Cardiac fibroblast (primary cell): ENCODE results near the gene TIMP2.
"Not testable (repeated sequence)": the region's sequence is repeated elsewhere in the genome, so short reads cannot be mapped to it uniquely, and the experiment has no call there.

ENCODE experiments used
- DNase-seq, 2 donors: peaks; one replicate each; pipeline versions ENCODE4 v3.0.0 to v3.0.0-alpha.2; 2010; ENCODE audit warnings: low read depth in 2 of 2
- H3K4me3 ChIP-seq, 2 donors: replicated peaks in 1 of 2; 1 replicate in 1 of 2; 2 replicates in 1 of 2; pipeline ENCODE4 v1.5.1; 2011; ENCODE audit warnings: low read depth in 2 of 2, low read length in 2 of 2, mild to moderate bottlenecking in 2 of 2, moderate library complexity in 1 of 2
- TF ChIP-seq, protein P1 (sequence below): IDR thresholded peaks from one replicate; pipeline ENCODE4 v1.5.1; 2011; ENCODE audit warnings: low read depth, mild to moderate bottlenecking, low read length, inconsistent platforms

The TIMP2 gene

DNA sequence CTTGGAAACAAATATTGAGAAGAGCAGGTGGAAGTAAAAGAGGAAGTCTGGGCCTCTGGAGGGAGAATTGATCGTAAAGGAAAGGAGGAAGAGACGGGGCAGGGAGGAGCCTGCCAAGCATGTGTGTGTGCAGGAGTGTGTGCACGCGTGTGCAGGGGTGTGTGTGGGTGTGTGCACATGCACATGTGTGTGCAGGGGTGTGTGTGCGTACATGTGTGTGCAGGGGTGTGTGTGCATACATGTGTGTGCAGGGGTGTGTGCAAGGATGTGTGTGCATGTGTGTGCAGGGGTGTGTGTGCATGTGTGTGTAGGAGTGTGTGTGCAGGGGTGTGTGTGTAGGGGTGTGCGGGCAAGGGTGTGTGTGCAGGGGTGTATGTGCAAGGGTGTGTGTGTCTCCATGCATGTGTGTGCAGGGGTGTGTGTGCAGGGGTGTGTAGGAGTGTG is 32.2 kb downstream of the TIMP2 start:
- no peak overlapping the region for H3K4me3 ChIP-seq
- TF ChIP-seq, protein P1, sequence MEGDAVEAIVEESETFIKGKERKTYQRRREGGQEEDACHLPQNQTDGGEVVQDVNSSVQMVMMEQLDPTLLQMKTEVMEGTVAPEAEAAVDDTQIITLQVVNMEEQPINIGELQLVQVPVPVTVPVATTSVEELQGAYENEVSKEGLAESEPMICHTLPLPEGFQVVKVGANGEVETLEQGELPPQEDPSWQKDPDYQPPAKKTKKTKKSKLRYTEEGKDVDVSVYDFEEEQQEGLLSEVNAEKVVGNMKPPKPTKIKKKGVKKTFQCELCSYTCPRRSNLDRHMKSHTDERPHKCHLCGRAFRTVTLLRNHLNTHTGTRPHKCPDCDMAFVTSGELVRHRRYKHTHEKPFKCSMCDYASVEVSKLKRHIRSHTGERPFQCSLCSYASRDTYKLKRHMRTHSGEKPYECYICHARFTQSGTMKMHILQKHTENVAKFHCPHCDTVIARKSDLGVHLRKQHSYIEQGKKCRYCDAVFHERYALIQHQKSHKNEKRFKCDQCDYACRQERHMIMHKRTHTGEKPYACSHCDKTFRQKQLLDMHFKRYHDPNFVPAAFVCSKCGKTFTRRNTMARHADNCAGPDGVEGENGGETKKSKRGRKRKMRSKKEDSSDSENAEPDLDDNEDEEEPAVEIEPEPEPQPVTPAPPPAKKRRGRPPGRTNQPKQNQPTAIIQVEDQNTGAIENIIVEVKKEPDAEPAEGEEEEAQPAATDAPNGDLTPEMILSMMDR: no peak
- no peak for DNase-seq

DNA sequence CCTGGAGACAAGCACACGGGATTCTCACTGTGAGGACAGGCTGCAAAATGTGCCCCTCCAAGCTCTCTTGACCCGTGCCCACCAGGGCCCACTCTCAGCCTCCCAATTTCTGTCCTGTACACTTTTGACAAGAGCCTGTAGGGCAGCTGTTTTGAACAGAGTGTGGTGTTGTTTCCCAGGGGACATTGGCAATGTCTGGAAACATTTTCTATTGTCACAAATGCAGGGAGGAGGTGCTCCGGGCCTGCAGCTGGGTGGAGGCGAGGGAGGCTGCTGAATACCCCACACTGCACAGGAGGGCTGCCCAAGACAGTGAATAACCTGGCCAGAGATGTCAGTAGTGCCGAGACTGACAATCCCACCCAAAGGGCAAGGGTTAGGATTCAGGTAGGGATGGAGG is 32.7 kb downstream of the TIMP2 start:
- H3K4me3 ChIP-seq: no peak overlapping the region
- no peak for DNase-seq

DNA sequence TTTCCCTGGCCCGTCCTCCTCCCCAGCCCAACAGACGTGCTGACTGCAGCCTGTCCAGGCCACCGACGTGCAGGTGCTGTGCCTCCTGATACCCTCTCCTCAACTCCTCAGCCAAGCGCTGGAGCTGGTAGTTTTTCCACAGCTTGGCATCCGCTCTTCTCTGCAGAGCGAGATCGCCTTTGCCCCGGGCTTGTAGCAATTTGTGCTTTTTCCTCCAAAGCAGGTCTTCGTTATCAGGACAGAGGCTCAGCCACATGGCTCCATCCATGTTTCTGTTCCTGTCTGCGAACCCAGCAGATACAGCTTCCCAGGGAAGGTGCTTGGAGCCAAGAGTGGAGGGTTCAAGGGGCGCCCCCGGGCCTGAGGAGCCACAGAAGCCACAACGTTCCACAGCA is 33.1 kb downstream of the TIMP2 start:
- TF ChIP-seq, protein P1: no peak
- no peak for DNase-seq
- no peak overlapping the region for H3K4me3 ChIP-seq

More for the DNA sequence above, 32.7 kb downstream of the TIMP2 start:
- TF ChIP-seq, protein P1: no peak

DNA sequence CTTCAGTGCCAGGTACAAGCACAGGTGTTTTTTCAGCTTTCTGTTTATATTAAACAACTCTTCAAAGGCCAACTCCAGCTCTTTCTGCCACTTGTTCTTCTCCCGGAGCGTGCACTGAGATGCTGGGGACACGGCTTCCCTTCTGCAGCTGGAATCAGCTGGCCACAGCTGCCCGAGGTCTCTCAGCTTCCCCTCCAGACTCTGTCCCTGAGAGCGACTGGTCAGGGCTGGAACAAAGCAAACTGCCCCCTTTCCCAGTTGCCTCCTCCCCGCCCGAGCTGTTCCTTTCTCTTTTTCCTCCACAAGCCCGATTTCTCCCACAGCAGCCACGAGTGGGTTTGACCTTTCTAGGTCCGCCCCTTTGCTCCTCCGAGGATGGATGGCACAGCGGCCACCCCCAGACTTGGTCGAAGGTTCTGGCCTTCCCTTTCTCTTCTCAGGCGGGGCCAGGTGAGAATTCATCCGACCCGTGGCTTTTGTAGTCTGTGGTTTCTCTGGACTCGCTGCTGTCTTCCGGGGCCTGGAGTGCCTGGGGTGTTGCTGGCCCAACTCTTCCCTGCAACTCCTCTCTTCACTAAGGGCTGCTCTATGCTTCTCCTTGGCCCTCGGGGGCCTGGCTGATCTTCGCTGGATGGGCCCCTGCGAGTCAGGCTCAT is 33.7 kb downstream of the TIMP2 start:
- TF ChIP-seq, protein P1: no peak
- DNase-seq: no peak
- no peak overlapping the region for H3K4me3 ChIP-seq

DNA sequence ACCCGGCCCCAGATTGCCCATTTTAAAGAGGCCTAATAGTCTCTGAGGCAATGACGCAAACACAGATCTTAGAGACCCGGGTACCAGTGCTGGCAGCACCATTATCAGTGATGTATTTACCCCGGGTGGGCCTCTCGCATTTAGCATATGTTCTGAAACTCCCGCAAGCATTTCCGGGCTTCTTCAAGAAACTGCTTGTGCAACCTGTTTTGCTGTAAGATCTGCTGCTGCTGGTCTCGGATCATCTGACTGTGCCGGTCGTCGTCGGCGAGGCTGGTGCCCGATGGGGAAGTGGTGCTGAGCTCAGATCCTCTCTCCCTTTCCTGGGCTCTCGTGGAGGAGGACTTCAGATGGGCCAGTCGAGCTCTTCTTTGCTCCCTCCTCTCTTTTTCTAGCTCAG is 34.7 kb downstream of the TIMP2 start:
- H3K4me3 ChIP-seq: no peak overlapping the region
- no peak for DNase-seq
- TF ChIP-seq, protein P1: no peak

DNA sequence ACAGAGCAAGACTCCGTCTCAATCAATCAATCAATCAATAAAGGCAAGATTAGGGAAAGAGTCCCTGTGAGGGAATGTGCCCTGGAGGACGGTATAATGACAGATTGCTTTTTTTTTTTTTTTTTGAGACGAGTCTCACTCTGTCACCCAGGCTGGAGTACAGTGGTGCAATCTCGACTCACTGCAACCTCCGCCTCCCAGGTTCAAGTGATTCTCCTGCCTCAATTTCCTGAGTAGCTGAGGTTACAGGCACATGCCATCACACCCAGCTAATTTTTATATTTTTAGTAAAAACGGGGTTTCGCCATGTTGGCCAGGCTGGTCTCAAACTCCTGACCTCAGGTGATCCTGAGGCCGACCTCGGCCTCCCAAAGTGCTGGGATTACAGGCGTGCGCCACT is 35.1 kb downstream of the TIMP2 start:
- H3K4me3 ChIP-seq, DNase-seq: not testable (repeated sequence)

DNA sequence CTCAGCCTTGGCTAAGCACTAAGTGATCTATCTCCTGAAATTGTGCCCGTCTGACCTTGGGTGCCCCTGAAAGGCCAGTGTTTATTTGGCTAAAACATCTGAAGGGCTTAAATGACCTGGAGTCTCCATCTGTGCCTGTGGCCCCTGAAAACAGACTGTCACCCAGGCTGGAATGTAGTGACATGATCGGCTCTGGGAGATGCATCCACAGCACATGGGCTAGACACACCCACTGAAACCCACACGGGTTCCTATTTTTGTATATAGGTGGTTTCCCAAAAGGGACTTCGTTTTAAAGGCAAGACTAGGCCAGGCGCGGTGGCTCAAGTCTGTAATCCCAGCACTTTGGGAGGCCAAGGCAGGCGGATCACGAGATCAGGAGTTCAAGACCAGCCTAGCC is 35.7 kb downstream of the TIMP2 start:
- DNase-seq: no peak
- TF ChIP-seq, protein P1: no peak

More for the DNA sequence above, 35.7 kb downstream of the TIMP2 start:
- H3K4me3 ChIP-seq: no peak overlapping the region
